Uterus (tissue), 4 donors: ENCODE data around the gene UFD1. TPM values are rescaled to one million over a fixed set of nuclear protein-coding genes. Genes with fewer than 3 reads are reported as not detected.

ENCODE experiments used
- DNase-seq, 2 donors: peaks; one replicate each; pipeline ENCODE4 v3.0.0-alpha.2; 2019 to 2020
- H3K27ac ChIP-seq, 2 donors: fragments of 200-600 bp; sonication (generic); 1 replicate in 1 of 2; 2 replicates in 1 of 2; pipeline ENCODE4 v1.5.1; 2016 to 2018
- H3K27me3 ChIP-seq, 2 donors: fragments of 200-600 bp; sonication (generic); one replicate each; pipeline ENCODE4 v1.5.1; 2018 to 2019; ENCODE audit warnings: control low read depth in 1 of 2
- H3K36me3 ChIP-seq, 2 donors: fragments of 200-600 bp; sonication (generic); one replicate each; pipeline ENCODE4 v1.5.1; 2019; ENCODE audit warnings: control low read depth in 1 of 2
- H3K4me1 ChIP-seq, 2 donors: fragments of 200-600 bp; sonication (generic); one replicate each; pipeline ENCODE4 v1.5.1; 2018 to 2019; ENCODE audit warnings: control low read depth in 1 of 2
- H3K4me3 ChIP-seq, 2 donors: fragments of 200-600 bp; sonication (generic); 1 replicate in 1 of 2; 2 replicates in 1 of 2; pipeline ENCODE4 v1.5.1; 2018 to 2019; ENCODE audit warnings: mild to moderate bottlenecking in 1 of 2
- H3K9me3 ChIP-seq, 2 donors: fragments of 200-600 bp; sonication (generic); one replicate each; pipeline ENCODE4 v1.5.1; 2019; ENCODE audit warnings: control low read depth in 1 of 2
- CTCF ChIP-seq, 4 experiments: fragments of 200-600 bp in 2 of 4; fragments of 450-650 bp in 2 of 4; sonication (generic) in 2 of 4; IDR thresholded peaks; one replicate each; pipeline ENCODE4 v1.5.1; 2016 to 2019; ENCODE audit warnings: antibody characterized with exemption in 4 of 4, mild to moderate bottlenecking in 2 of 4, moderate library complexity in 1 of 4
- POLR2A ChIP-seq, 2 donors: fragments of 450-650 bp; IDR thresholded peaks; one replicate each; pipeline ENCODE4 v1.6.1; 2016; ENCODE audit warnings: antibody characterized with exemption in 2 of 2, mild to moderate bottlenecking in 1 of 2, moderate library complexity in 1 of 2
- intact Hi-C: fragments of 100-400 bp; cut with DNase I; formaldehyde crosslinking; loops from one replicate; pipeline ENCODE4 v1.15.1; 2023; ENCODE audit warnings: low total_unique reads
- total RNA-seq, 4 donors: library from RNA; depleted of rRNA in 3 of 4; stranded (reverse); fragments of >200 nt in 3 of 4; gene quantifications; one replicate each; pipeline versions ENCODE4 v1.1.0 to v1.2.4, GENCODE V29; 2014 to 2023
- donor health status: DM: yes; HTN: yes; CAD: no.

Gene UFD1
- total RNA-seq, 4 donors from 2014 or later = 30.5 to 55.0 (median 45.7) TPM

DNA sequence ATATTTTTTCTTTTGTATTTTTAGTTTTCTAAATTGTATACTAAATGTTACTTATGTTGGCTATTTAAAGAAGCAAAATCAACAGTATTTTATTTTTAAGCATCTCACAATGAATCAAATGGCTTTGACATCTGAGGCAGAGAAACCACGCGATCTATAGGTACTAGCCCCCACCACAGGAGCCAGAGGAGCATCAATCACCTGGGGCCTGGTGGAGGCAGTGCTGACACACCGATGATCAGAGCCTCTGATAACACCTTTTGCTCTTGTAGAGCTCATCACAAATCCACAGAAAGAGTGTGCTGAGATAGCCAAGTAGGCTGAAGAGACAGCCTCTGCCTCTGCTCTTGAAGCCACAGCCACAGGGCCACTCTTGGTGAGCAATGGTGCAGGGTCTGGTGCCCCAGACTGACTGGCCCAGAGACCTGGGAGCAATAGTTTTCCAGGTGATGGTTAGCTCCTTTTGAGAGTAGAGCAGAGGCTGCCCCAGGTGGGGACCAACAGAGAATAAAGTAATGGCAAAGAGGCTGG is 72.6 kb downstream of the UFD1 start:
- no peaks in the 10 kb centered on the region for H3K27me3 ChIP-seq
- no peaks in the 10 kb centered on the region for H3K9me3 ChIP-seq
- intact Hi-C loops = no loop called here
- H3K36me3 ChIP-seq = no peaks in the 10 kb centered on the region
- H3K4me1 ChIP-seq = no peaks in the 10 kb centered on the region
- TF ChIP-seq POLR2A (IDR thresholded peaks at IDR 0.05) = no peak
- no peak for TF ChIP-seq CTCF (IDR thresholded peaks at IDR 0.05)
- H3K4me3 ChIP-seq = no peak overlapping the region
- DNase-seq = no peak
- no peak overlapping the region for H3K27ac ChIP-seq

- intact Hi-C loops = no loop called here
- Histone ChIP-seq H3K27me3 (no peaks in the 10 kb centered on the region), H3K27ac (no peak overlapping the region), H3K36me3 (no peaks in the 10 kb centered on the region), H3K4me3 (no peak overlapping the region), H3K4me1 (no peaks in the 10 kb centered on the region), H3K9me3 (no peaks in the 10 kb centered on the region)
- TF ChIP-seq POLR2A (IDR thresholded peaks at IDR 0.05) (no peak), CTCF (IDR thresholded peaks at IDR 0.05) (no peak)
- DNase-seq = no peak
Observed at GRCh38 chr22:19405652-19406051, 73.3 kb downstream of the UFD1 start.

DNA sequence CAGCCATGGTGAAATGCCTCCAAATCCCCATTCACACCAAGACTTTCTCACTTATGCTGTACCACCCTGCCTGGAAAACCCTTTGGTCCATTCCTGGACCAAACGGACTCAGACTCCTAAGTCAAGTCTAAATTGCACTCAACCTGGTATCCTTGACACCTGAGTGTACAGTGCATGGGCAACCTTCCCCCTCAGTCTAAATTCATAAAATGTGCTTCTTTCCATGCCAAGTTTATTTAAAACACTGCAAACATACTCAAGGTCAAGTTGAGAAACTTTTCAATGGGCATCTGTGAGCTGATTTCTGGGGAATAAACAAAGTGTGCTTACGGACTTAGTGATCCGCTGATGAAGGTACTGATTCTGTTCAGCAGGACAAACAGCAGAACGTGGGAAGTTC is 73.9 kb downstream of the UFD1 start:
- Histone ChIP-seq H3K36me3 (no peaks in the 10 kb centered on the region), H3K4me3 (no peak overlapping the region), H3K4me1 (no peaks in the 10 kb centered on the region), H3K27ac (no peak overlapping the region), H3K9me3 (no peaks in the 10 kb centered on the region), H3K27me3 (no peaks in the 10 kb centered on the region)
- DNase-seq = no peak
- TF ChIP-seq CTCF (IDR thresholded peaks at IDR 0.05) = no peak
- no peak for TF ChIP-seq POLR2A (IDR thresholded peaks at IDR 0.05)
- intact Hi-C loops = no loop called here

- H3K27me3 ChIP-seq = no peaks in the 10 kb centered on the region
- no peaks in the 10 kb centered on the region for H3K4me1 ChIP-seq
- no peak for TF ChIP-seq POLR2A (IDR thresholded peaks at IDR 0.05)
- TF ChIP-seq CTCF (IDR thresholded peaks at IDR 0.05) = no peak
- no peak overlapping the region for H3K4me3 ChIP-seq
- intact Hi-C loops = no loop called here
- no peak overlapping the region for H3K27ac ChIP-seq
- H3K36me3 ChIP-seq = no peaks in the 10 kb centered on the region
- no peaks in the 10 kb centered on the region for H3K9me3 ChIP-seq
- DNase-seq = no peak
Observed at GRCh38 chr22:19404676-19405075, 74.3 kb downstream of the UFD1 start.

DNA sequence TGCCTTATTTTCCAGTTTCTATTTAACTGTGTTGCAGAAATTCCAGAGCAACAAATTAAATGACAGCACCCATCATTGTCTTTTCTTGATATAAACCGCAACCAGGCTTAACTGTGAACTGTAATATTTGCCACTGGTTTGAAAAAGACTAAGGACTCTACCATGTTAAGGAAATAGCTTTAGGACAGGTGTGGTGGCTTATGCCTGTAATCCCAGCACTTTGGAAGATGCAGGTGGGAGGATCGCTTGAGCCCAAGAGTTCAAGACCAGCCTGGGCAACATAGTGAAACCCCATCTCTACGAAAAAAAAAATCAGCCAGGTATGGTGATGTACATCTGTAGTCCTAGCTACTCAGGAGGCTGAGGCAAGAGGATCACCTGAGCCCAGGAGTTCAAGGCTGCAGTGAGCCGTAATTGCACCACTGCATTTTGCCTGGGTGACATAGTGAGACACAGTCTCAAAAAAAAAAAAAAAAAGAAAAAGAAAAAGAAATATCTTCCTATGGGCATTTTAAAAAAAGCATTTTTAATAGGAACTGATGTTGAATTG is 76.3 kb downstream of the UFD1 start:
- Histone ChIP-seq H3K4me3 (no peak overlapping the region), H3K27me3 (no peaks in the 10 kb centered on the region), H3K36me3 (no peaks in the 10 kb centered on the region), H3K4me1 (no peaks in the 10 kb centered on the region), H3K27ac (no peak overlapping the region), H3K9me3 (no peaks in the 10 kb centered on the region)
- intact Hi-C loops = no loop called here
- DNase-seq = no peak
- TF ChIP-seq CTCF (IDR thresholded peaks at IDR 0.05) (no peak), POLR2A (IDR thresholded peaks at IDR 0.05) (no peak)
